HUES6 (cell line): Measurements from ENCODE around the gene BANP.
"Not testable (repeated sequence)": the region's sequence is repeated elsewhere in the genome, so short reads cannot be mapped to it uniquely, and the experiment has no call there.

Source experiments
- H3K27ac ChIP-seq: 2 replicates; pipeline ENCODE4 v1.7.0; 2013; ENCODE audit warnings: low read depth, mild to moderate bottlenecking, low read length, inconsistent platforms
- H3K27me3 ChIP-seq: 2 replicates; pipeline ENCODE4 v1.6.1; 2013; ENCODE audit warnings: low read length; ENCODE audit not compliant: control insufficient read depth, insufficient read depth
- H3K36me3 ChIP-seq: 2 replicates; pipeline ENCODE4 v1.6.1; 2013; ENCODE audit warnings: low read length; ENCODE audit not compliant: control insufficient read depth, insufficient read depth
- H3K4me1 ChIP-seq: 2 replicates; pipeline ENCODE4 v1.6.1; 2013; ENCODE audit warnings: low read length; ENCODE audit not compliant: control insufficient read depth, insufficient read depth
- H3K4me3 ChIP-seq: 2 replicates; pipeline ENCODE4 v1.5.1; 2013; ENCODE audit warnings: low read depth, low read length
- H3K9ac ChIP-seq: one replicate; pipeline ENCODE4 v1.6.1; 2013; ENCODE audit warnings: mild to moderate bottlenecking, low read length
- H3K9me3 ChIP-seq: 2 replicates; pipeline ENCODE4 v1.6.1; 2013; ENCODE audit warnings: low read depth, low read length; ENCODE audit not compliant: control insufficient read depth, insufficient read depth

The BANP gene

DNA sequence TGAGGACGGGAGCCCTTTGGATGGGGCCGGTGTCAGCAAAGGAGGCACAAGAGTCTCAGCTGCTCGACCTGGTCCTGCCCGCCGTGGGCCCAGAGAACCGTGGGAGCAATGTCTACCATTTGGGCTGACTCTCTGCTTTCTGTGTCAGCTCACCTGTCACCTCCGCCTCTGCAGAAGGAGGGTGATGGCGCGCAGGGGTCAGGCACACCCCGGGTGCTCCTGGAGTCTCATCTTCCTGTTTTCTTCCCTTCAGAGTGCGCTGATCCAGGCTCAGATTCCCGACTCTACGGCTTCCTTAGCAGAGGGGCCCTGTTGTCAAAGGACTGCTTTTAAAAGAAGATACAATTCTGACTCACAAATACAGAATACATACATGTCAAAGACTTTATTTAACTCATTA, 167.1 kb downstream of the BANP start:
- H3K4me3 ChIP-seq: peak overlapping the region; percentile 16; the same call in 1 of the 2 replicates
- H3K9me3 ChIP-seq: peaks cover 5% of the 10 kb centered on the region; the same call in 1 of the 2 replicates
- peak overlapping the region; percentile 21; the same call in 1 of the 2 replicates for H3K27ac ChIP-seq
- H3K9ac ChIP-seq: peak overlapping the region; percentile 37
- no peaks in the 10 kb centered on the region for H3K36me3 ChIP-seq
- H3K4me1 ChIP-seq: peaks cover 14% of the 10 kb centered on the region
- H3K27me3 ChIP-seq: peaks cover 9% of the 10 kb centered on the region; the same call in 1 of the 2 replicates

DNA sequence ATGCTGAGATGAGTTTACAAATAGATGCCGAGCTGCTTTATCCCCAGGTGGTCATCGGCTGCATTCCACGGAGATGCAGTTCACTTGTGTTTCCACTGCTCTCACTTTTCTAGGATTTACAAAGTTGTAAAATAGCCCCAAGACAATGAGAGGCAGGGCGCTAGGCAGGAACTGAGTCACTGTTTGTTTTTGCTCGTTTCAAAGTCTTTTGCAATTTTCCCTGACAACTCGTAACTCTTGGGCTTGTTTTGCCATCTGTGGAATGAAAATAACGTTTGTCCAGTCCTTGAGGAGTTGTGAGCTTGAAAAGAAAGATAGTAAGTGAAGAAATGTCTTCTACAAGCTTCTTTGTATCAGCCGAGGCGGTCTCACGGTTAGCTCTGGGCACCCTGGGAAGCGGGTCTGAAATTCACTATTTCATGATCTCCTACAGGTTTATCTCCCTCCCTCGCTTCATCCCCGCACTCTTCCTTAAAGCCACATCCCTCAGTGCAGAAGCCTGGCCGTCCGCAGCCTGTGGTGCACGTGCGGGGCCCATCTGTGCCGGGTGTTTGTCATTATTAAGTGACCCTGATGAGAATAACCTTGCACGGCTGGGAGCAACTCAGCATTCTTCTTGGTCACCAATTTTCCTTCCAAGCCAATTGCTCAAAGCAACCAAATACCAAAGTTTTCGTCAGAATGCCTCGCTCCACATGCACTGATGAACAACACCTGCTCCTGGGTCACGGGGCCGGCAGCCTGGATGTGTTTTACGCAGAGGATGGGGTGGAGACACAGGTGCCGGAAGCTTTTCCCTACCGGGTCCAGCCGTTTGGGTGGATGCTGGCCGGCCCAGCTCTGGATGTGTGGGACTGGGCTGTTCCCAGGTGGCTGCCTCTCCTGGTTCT, 167.9 kb downstream of the BANP start:
- peak overlapping the region; percentile 16; the same call in 1 of the 2 replicates for H3K4me3 ChIP-seq
- peak overlapping the region; percentile 40; the same call in 1 of the 2 replicates for H3K27ac ChIP-seq
- H3K36me3 ChIP-seq, H3K27me3 ChIP-seq, H3K9me3 ChIP-seq: not testable (repeated sequence)
- peaks cover 14% of the 10 kb centered on the region for H3K4me1 ChIP-seq
- H3K9ac ChIP-seq: peak overlapping the region; percentile 47

DNA sequence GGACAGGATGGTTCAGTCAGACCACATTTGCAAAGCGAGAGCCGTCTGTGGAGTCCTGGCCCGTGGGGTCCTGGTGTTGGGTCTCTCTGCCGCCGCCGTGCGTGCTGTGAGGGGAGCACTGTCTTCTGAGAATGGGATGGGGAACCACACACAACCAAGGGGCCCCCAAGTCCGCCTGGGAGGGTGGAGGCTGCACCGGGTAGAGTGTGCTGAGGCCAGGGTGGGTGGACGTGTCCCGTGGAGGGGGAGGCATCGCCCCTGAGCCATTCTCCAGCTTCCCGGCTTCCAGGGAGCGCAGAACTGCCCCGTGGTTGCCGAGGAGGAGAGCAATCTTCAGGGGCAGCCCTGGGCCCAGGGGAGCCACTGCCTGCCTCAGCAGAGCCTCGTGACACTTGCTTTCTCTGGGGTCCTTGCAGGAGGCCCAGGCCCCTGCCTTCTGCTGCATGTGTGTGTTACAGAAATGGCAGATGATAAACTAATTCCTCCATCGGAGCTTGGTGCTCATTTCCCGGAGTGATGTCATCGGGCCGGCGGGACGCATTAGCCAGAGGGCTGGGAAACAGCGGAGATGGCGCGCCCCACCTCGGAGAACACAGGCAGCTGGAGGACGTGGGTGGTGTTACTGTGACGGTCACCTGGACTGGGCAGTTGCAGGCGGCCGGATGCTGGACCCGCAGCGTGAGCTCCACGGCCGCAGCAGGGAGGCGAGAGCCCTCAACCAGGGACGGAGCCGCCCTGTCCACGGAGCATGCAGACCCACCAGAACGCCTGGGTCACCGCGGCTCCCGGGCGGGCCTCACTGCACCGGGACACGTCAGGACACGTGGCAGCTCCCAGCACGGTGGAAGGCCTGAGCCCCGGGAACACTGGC, 168.9 kb downstream of the BANP start:
- not testable (repeated sequence) for H3K9ac ChIP-seq, H3K27ac ChIP-seq, H3K27me3 ChIP-seq

DNA sequence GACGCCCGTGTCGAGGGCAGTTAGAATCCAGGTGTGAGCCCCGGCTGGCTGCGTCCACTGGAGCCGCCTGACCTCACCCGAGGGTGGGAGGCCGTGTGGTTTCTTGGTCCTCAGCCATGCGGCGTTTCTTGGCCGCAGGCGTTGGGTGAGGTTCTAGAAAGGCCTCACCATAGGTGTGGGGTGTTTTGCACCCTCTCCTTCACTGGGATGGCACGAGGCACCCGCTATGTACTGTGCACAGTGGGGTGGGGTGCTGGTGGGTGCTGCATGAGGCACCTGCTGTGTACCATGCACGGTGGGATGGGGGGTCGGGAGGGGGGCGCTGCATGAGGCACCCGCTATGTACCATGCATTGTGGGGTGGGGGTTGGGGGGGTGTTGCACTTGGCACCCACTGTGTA, 169.6 kb downstream of the BANP start:
- Histone ChIP-seq H3K36me3 (no peaks in the 10 kb centered on the region), H3K9ac (no peak overlapping the region), H3K4me1 (peaks cover 14% of the 10 kb centered on the region)

More for the DNA sequence above, 168.9 kb downstream of the BANP start:
- H3K9me3 ChIP-seq, H3K36me3 ChIP-seq, H3K4me3 ChIP-seq: not testable (repeated sequence)
- peaks cover 14% of the 10 kb centered on the region for H3K4me1 ChIP-seq

DNA sequence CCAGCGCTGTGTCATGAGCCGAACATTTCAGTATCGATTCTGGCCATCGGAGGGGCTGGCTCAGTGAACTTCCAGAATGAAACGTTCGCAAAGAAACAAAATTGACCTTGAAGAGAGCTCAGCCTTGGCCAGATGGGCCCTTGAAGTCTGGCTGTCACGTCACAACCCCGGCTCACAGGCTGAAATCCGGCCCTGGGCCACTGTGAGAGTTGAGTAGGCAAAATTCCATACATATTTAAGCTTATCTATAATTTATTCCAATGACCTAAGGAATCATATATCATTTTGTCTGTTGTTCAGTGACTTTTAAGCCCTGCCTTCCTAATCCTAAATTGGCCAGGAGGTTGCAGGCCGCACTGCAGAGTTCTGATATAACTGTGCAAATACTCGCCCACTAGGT, 170.2 kb downstream of the BANP start:
- H3K27ac ChIP-seq, H3K27me3 ChIP-seq, H3K36me3 ChIP-seq, H3K4me3 ChIP-seq, H3K9ac ChIP-seq, H3K9me3 ChIP-seq: not testable (repeated sequence)
- H3K4me1 ChIP-seq: peaks cover 14% of the 10 kb centered on the region

More for the DNA sequence above, 169.6 kb downstream of the BANP start:
- peaks cover 9% of the 10 kb centered on the region; the same call in 1 of the 2 replicates for H3K27me3 ChIP-seq
- H3K27ac ChIP-seq: no peak overlapping the region
- peaks cover 5% of the 10 kb centered on the region; the same call in 1 of the 2 replicates for H3K9me3 ChIP-seq
- no peak overlapping the region for H3K4me3 ChIP-seq

DNA sequence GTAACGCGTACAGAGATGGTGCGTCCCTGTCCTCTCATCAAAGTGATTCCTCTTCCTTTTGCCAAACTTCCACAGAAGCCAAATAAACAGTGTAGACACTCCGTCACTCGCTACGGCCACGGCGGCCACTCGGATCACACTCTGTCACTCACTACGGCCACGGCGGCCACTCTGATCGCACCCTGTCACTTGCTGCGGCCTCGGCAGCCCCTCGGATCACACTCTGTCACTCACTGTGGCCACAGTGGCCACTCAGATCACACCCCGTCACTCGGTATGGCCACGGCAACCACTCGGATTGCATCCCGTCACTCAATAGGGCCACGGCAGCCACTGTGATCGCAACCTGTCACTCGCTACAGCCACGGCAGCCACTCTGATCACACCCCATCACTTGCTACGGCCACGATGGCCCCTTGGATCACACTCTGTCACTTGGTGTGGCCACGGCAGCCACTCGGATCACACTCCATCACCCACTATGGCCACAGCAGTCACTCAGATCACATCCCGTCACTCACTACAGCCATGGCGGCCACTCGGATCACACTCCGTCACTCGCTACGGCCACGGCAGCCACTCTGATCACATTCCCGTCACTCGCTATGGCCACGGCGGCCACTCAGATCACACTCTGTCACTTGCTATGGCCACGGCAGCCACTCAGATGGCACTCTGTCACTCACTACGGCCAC, 170.8 kb downstream of the BANP start:
- H3K9ac ChIP-seq: no peak overlapping the region
- H3K36me3 ChIP-seq: no peaks in the 10 kb centered on the region
- peaks cover 5% of the 10 kb centered on the region; the same call in 1 of the 2 replicates for H3K9me3 ChIP-seq
- H3K4me1 ChIP-seq: peaks cover 14% of the 10 kb centered on the region
- H3K27me3 ChIP-seq: peaks cover 9% of the 10 kb centered on the region; the same call in 1 of the 2 replicates
- no peak overlapping the region for H3K4me3 ChIP-seq
- H3K27ac ChIP-seq: no peak overlapping the region
